ENCODE results near the gene WFDC11. TPM values are rescaled to one million over a fixed set of nuclear protein-coding genes. Genes with fewer than 3 reads are reported as not detected.
"Not testable (repeated sequence)": the region's sequence is repeated elsewhere in the genome, so short reads cannot be mapped to it uniquely, and the experiment has no call there.

The WFDC11 gene
- total RNA-seq, 1 donor from 2014 or later: not detected

- no peak overlapping the region for H3K4me3 Mint-ChIP-seq
- H3K4me1 Mint-ChIP-seq: no peaks in the 10 kb centered on the region
- H3K27me3 Mint-ChIP-seq (ENCODE audit: low read depth): peaks cover 4% of the 10 kb centered on the region
- no peaks in the 10 kb centered on the region for H3K9me3 Mint-ChIP-seq
- H3K27ac Mint-ChIP-seq (ENCODE audit: unreplicated experiment): no peak overlapping the region
- DNase-seq (ENCODE audit: low read depth, low spot score): no peak
- TF ChIP-seq CTCF (conservative IDR thresholded peaks at IDR 0.05): no peak
- peaks cover 3% of the 10 kb centered on the region for H3K36me3 Mint-ChIP-seq (ENCODE audit: low read depth)
Observed at GRCh38 chr20:45647441-45648050, 22.5 kb downstream of the WFDC11 start.

- H3K27me3 Mint-ChIP-seq (ENCODE audit: low read depth): peaks cover 2% of the 10 kb centered on the region
- H3K4me1 Mint-ChIP-seq: no peaks in the 10 kb centered on the region
- H3K4me3 Mint-ChIP-seq: no peak overlapping the region
- peaks cover 3% of the 10 kb centered on the region for H3K36me3 Mint-ChIP-seq (ENCODE audit: low read depth)
- no peak for TF ChIP-seq CTCF (conservative IDR thresholded peaks at IDR 0.05)
- H3K9me3 Mint-ChIP-seq: no peaks in the 10 kb centered on the region
- no peak overlapping the region for H3K27ac Mint-ChIP-seq (ENCODE audit: unreplicated experiment)
- no peak for DNase-seq (ENCODE audit: low read depth, low spot score)
Observed at GRCh38 chr20:45646875-45647274, 23.2 kb downstream of the WFDC11 start.

GRCh38 chr20:45645869-45646268, 24.2 kb downstream of the WFDC11 start:
- H3K4me3 Mint-ChIP-seq; H3K4me1 Mint-ChIP-seq; DNase-seq (ENCODE audit: low read depth, low spot score); H3K27me3 Mint-ChIP-seq (ENCODE audit: low read depth); H3K36me3 Mint-ChIP-seq (ENCODE audit: low read depth); H3K9me3 Mint-ChIP-seq; H3K27ac Mint-ChIP-seq (ENCODE audit: unreplicated experiment): not testable (repeated sequence)

GRCh38 chr20:45641076-45641475, 29.0 kb downstream of the WFDC11 start:
- H3K4me3 Mint-ChIP-seq; H3K36me3 Mint-ChIP-seq (ENCODE audit: low read depth); H3K27ac Mint-ChIP-seq (ENCODE audit: unreplicated experiment); H3K9me3 Mint-ChIP-seq; H3K4me1 Mint-ChIP-seq; DNase-seq (ENCODE audit: low read depth, low spot score): not testable (repeated sequence)
- peaks cover 22% of the 10 kb centered on the region for H3K27me3 Mint-ChIP-seq (ENCODE audit: low read depth)

- H3K27me3 Mint-ChIP-seq (ENCODE audit: low read depth): peaks cover 22% of the 10 kb centered on the region
Observed at GRCh38 chr20:45639687-45640086, 30.4 kb downstream of the WFDC11 start.

GRCh38 chr20:45636513-45636912, 33.5 kb downstream of the WFDC11 start:
- Mint-ChIP-seq H3K4me1 (no peaks in the 10 kb centered on the region), H3K27ac (ENCODE audit: unreplicated experiment) (no peak overlapping the region), H3K27me3 (ENCODE audit: low read depth) (peaks cover 33% of the 10 kb centered on the region), H3K9me3 (peaks cover 9% of the 10 kb centered on the region), H3K36me3 (ENCODE audit: low read depth) (peaks cover 2% of the 10 kb centered on the region), H3K4me3 (no peak overlapping the region)
- no peak for DNase-seq (ENCODE audit: low read depth, low spot score)
- no peak for TF ChIP-seq CTCF (conservative IDR thresholded peaks at IDR 0.05)

More at GRCh38 chr20:45639687-45640086, 30.4 kb downstream of the WFDC11 start:
- DNase-seq (ENCODE audit: low read depth, low spot score): no peak
- Mint-ChIP-seq H3K9me3 (peaks cover 6% of the 10 kb centered on the region), H3K27ac (ENCODE audit: unreplicated experiment) (no peak overlapping the region), H3K36me3 (ENCODE audit: low read depth) (peaks cover 2% of the 10 kb centered on the region), H3K4me1 (no peaks in the 10 kb centered on the region), H3K4me3 (no peak overlapping the region)
- TF ChIP-seq CTCF (conservative IDR thresholded peaks at IDR 0.05): no peak
